HEK293 (cell line): ENCODE data around the gene NMNAT2.

ENCODE experiments used
- GLI2 ChIP-seq: fragments of 450-650 bp; formaldehyde crosslinking; IDR thresholded peaks from 2 replicates; pipeline ENCODE4; 2017; ENCODE audit warnings: missing biosample characterization, missing genetic modification characterization, low read depth, borderline replicate concordance
- MEIS1 ChIP-seq: sonication (generic); formaldehyde crosslinking; IDR thresholded peaks from 2 replicates; pipeline ENCODE4 v1.8.1; 2022; ENCODE audit warnings: missing genetic modification reagents, mild to moderate bottlenecking, borderline replicate concordance
- SP2 ChIP-seq: fragments of 450-650 bp; formaldehyde crosslinking; IDR thresholded peaks from 2 replicates; pipeline ENCODE4 v1.5.1; 2016; ENCODE audit warnings: missing biosample characterization, missing genetic modification characterization
- SP7 ChIP-seq: fragments of 450-650 bp; formaldehyde crosslinking; IDR thresholded peaks from 2 replicates; pipeline ENCODE4 v1.5.1; 2016; ENCODE audit warnings: missing biosample characterization, missing genetic modification characterization
- YY1 ChIP-seq: fragments of 450-650 bp; formaldehyde crosslinking; IDR thresholded peaks from 2 replicates; pipeline ENCODE4 v1.5.1; 2018; ENCODE audit warnings: missing biosample characterization, missing genetic modification characterization
- ZBTB21 ChIP-seq: fragments of 450-650 bp; formaldehyde crosslinking; IDR thresholded peaks from 2 replicates; pipeline ENCODE4 v1.5.1; 2017; ENCODE audit warnings: missing biosample characterization, missing genetic modification characterization
- ZFHX2 ChIP-seq: fragments of 450-650 bp; formaldehyde crosslinking; conservative IDR thresholded peaks from 2 replicates; pipeline ENCODE4 v1.5.1; 2016; ENCODE audit warnings: missing biosample characterization, missing genetic modification characterization
- ZNF133 ChIP-seq: fragments of 450-650 bp; formaldehyde crosslinking; IDR thresholded peaks from 2 replicates; pipeline ENCODE4 v1.5.1; 2016; ENCODE audit warnings: missing biosample characterization, missing genetic modification characterization
- ZNF138 ChIP-seq: fragments of 450-650 bp; formaldehyde crosslinking; IDR thresholded peaks from 2 replicates; pipeline ENCODE4 v1.5.1; 2016; ENCODE audit warnings: missing biosample characterization, missing genetic modification characterization, borderline replicate concordance
- ZNF16 ChIP-seq: fragments of 450-650 bp; formaldehyde crosslinking; IDR thresholded peaks from 2 replicates; pipeline ENCODE4 v1.5.1; 2016; ENCODE audit warnings: low read depth, missing biosample characterization, missing genetic modification characterization
- ZNF174 ChIP-seq: fragments of 450-650 bp; formaldehyde crosslinking; IDR thresholded peaks from 2 replicates; pipeline ENCODE4 v1.5.0; 2017; ENCODE audit warnings: missing biosample characterization, mild to moderate bottlenecking, missing genetic modification characterization
- ZNF221 ChIP-seq: fragments of 450-650 bp; formaldehyde crosslinking; IDR thresholded peaks from 2 replicates; pipeline ENCODE4 v1.5.1; 2017; ENCODE audit warnings: missing biosample characterization, missing genetic modification characterization, borderline replicate concordance
- ZNF23 ChIP-seq: fragments of 450-650 bp; formaldehyde crosslinking; IDR thresholded peaks from 2 replicates; pipeline ENCODE4 v1.5.1; 2016; ENCODE audit warnings: missing biosample characterization, missing genetic modification characterization, borderline replicate concordance
- ZNF266 ChIP-seq: fragments of 450-650 bp; formaldehyde crosslinking; IDR thresholded peaks from 2 replicates; pipeline ENCODE4 v1.5.1; 2016; ENCODE audit warnings: missing biosample characterization, missing genetic modification characterization, low read depth
- ZNF302 ChIP-seq: fragments of 450-650 bp; formaldehyde crosslinking; IDR thresholded peaks from 2 replicates; pipeline ENCODE4 v1.5.1; 2016; ENCODE audit warnings: missing biosample characterization, missing genetic modification characterization, low read depth
- ZNF335 ChIP-seq: fragments of 450-650 bp; formaldehyde crosslinking; conservative IDR thresholded peaks from 2 replicates; pipeline ENCODE4 v1.5.1; 2016; ENCODE audit warnings: missing biosample characterization, missing genetic modification characterization
- ZNF366 ChIP-seq: fragments of 450-650 bp; formaldehyde crosslinking; conservative IDR thresholded peaks from 2 replicates; pipeline ENCODE4 v1.5.1; 2016; ENCODE audit warnings: missing biosample characterization, missing genetic modification characterization
- ZNF416 ChIP-seq: fragments of 450-650 bp; formaldehyde crosslinking; IDR thresholded peaks from 2 replicates; pipeline ENCODE4 v1.5.1; 2016; ENCODE audit warnings: missing biosample characterization, missing genetic modification characterization
- ZNF473 ChIP-seq: fragments of 450-650 bp; formaldehyde crosslinking; IDR thresholded peaks from 2 replicates; pipeline ENCODE4 v1.5.1; 2017; ENCODE audit warnings: missing biosample characterization, missing genetic modification characterization
- ZNF501 ChIP-seq: fragments of 450-650 bp; formaldehyde crosslinking; IDR thresholded peaks from 2 replicates; pipeline ENCODE4 v1.5.1; 2016; ENCODE audit warnings: missing biosample characterization, missing genetic modification characterization
- ZNF548 ChIP-seq: fragments of 450-650 bp; formaldehyde crosslinking; IDR thresholded peaks from 2 replicates; pipeline ENCODE4 v1.5.1; 2016; ENCODE audit warnings: missing biosample characterization, missing genetic modification characterization
- ZNF776 ChIP-seq: fragments of 450-650 bp; formaldehyde crosslinking; IDR thresholded peaks from 2 replicates; pipeline ENCODE4 v1.5.0; 2017; ENCODE audit warnings: missing biosample characterization, missing genetic modification characterization, borderline replicate concordance
- ZNF785 ChIP-seq: fragments of 450-650 bp; formaldehyde crosslinking; IDR thresholded peaks from 2 replicates; pipeline ENCODE4 v1.5.1; 2016; ENCODE audit warnings: missing biosample characterization, missing genetic modification characterization
- ZNF837 ChIP-seq: fragments of 450-650 bp; formaldehyde crosslinking; IDR thresholded peaks from 2 replicates; pipeline ENCODE4 v1.5.1; 2016; ENCODE audit warnings: missing biosample characterization, missing genetic modification characterization
- TF ChIP-seq, protein P1 (sequence below): fragments of 450-650 bp; formaldehyde crosslinking; IDR thresholded peaks from 2 replicates; pipeline ENCODE4 v1.5.1; 2016; ENCODE audit warnings: missing biosample characterization, missing genetic modification characterization
- TF ChIP-seq, protein P2 (sequence below): fragments of 450-650 bp; formaldehyde crosslinking; IDR thresholded peaks from 2 replicates; pipeline ENCODE4 v1.5.0; 2017; ENCODE audit warnings: missing biosample characterization, missing genetic modification characterization, borderline replicate concordance
- TF ChIP-seq, protein P3 (sequence below): fragments of 450-650 bp; formaldehyde crosslinking; IDR thresholded peaks from 2 replicates; pipeline ENCODE4 v1.5.1; 2016; ENCODE audit warnings: missing biosample characterization, missing genetic modification characterization
- TF ChIP-seq, protein P4 (sequence below): fragments of 450-650 bp; formaldehyde crosslinking; IDR thresholded peaks from 2 replicates; pipeline ENCODE4 v1.5.1; 2016; ENCODE audit warnings: missing biosample characterization, missing genetic modification characterization
- TF ChIP-seq, protein P5 (sequence below): fragments of 450-650 bp; IDR thresholded peaks from 2 replicates; pipeline ENCODE4 v1.5.1; 2018; ENCODE audit warnings: missing biosample characterization, mild to moderate bottlenecking, missing genetic modification characterization

NMNAT2 gene

DNA sequence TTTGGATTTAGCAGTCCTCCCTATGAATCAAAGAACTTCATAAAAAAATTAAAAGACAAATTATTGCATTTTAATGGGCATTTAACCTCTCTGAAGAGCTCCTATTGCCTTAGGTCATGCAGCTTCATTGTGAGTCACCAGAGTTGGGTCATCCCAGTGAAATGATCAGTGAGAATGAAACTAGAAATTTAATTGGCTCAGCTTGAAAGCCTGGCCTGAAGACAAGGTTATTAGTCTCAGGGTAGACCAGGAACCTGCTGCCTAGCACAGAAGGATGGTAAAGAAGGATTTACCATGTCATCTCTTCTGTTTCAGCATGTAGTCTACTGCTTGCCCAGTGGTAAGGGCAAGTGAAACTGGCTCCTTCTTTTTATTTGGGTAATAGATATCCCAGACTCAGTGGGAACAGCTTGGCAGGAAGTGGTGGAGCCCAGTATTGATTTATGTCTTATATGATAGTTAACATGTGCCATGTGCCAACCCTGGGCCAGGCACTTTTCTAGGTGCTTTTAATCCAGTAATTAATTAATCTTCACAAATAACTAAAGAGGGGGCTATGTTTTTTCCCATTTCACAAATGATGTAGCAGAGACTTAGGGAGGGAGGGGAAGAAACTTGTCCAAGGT lies 208.5 kb downstream of the NMNAT2 start (continued):
- no peak for TF ChIP-seq ZNF837
- TF ChIP-seq, protein P1, sequence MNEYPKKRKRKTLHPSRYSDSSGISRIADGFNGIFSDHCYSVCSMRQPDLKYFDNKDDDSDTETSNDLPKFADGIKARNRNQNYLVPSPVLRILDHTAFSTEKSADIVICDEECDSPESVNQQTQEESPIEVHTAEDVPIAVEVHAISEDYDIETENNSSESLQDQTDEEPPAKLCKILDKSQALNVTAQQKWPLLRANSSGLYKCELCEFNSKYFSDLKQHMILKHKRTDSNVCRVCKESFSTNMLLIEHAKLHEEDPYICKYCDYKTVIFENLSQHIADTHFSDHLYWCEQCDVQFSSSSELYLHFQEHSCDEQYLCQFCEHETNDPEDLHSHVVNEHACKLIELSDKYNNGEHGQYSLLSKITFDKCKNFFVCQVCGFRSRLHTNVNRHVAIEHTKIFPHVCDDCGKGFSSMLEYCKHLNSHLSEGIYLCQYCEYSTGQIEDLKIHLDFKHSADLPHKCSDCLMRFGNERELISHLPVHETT, result 0 out of 2 replicates have a peak, but pooled peaks have one; percentile 16
- no peak for TF ChIP-seq ZFHX2 (tag by site-specific recombination)
- TF ChIP-seq ZNF23 (tag by site-specific recombination), result no peak
- TF ChIP-seq SP7 (tag by site-specific recombination), result peak; percentile 37
- TF ChIP-seq, protein P2, sequence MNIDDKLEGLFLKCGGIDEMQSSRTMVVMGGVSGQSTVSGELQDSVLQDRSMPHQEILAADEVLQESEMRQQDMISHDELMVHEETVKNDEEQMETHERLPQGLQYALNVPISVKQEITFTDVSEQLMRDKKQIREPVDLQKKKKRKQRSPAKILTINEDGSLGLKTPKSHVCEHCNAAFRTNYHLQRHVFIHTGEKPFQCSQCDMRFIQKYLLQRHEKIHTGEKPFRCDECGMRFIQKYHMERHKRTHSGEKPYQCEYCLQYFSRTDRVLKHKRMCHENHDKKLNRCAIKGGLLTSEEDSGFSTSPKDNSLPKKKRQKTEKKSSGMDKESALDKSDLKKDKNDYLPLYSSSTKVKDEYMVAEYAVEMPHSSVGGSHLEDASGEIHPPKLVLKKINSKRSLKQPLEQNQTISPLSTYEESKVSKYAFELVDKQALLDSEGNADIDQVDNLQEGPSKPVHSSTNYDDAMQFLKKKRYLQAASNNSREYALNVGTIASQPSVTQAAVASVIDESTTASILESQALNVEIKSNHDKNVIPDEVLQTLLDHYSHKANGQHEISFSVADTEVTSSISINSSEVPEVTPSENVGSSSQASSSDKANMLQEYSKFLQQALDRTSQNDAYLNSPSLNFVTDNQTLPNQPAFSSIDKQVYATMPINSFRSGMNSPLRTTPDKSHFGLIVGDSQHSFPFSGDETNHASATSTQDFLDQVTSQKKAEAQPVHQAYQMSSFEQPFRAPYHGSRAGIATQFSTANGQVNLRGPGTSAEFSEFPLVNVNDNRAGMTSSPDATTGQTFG (tag by site-specific recombination), result no peak
- TF ChIP-seq ZNF221 (tag by site-specific recombination), result no peak
- no peak for TF ChIP-seq ZNF416 (tag by site-specific recombination)
- peak; percentile 22; the same call in 1 of the 2 replicates for TF ChIP-seq SP2 (tag by site-specific recombination)
- no peak for TF ChIP-seq ZNF473 (tag by site-specific recombination)
- TF ChIP-seq ZNF335, result peak; percentile 31
- TF ChIP-seq ZBTB21 (tag by site-specific recombination), result 0 out of 2 replicates have a peak, but pooled peaks have one; percentile 20
- TF ChIP-seq ZNF133 (tag by site-specific recombination), result no peak
- no peak for TF ChIP-seq ZNF785 (tag by site-specific recombination)
- TF ChIP-seq, protein P3, sequence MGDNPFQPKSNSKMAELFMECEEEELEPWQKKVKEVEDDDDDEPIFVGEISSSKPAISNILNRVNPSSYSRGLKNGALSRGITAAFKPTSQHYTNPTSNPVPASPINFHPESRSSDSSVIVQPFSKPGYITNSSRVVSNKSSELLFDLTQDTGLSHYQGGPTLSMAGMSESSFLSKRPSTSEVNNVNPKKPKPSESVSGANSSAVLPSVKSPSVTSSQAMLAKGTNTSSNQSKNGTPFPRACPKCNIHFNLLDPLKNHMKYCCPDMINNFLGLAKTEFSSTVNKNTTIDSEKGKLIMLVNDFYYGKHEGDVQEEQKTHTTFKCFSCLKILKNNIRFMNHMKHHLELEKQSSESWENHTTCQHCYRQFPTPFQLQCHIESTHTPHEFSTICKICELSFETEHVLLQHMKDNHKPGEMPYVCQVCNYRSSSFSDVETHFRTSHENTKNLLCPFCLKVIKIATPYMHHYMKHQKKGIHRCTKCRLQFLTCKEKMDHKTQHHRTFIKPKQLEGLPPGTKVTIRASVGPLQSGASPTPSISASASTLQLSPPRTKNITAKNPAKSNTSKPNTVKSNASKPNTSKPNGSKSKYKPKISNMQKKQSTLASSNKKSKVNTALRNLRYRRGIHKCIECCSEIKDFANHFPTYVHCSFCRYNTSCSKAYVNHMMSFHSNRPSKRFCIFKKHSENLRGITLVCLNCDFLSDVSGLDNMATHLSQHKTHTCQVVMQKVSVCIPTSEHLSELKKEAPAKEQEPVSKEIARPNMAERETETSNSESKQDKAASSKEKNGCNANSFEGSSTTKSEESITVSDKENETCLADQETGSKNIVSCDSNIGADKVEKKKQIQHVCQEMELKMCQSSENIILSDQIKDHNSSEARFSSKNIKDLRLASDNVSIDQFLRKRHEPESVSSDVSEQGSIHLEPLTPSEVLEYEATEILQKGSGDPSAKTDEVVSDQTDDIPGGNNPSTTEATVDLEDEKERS (tag by site-specific recombination), result no peak
- TF ChIP-seq GLI2 (tag by site-specific recombination), result no peak
- TF ChIP-seq ZNF548, result no peak
- TF ChIP-seq YY1 (tag by site-specific recombination), result no peak
- TF ChIP-seq, protein P4, sequence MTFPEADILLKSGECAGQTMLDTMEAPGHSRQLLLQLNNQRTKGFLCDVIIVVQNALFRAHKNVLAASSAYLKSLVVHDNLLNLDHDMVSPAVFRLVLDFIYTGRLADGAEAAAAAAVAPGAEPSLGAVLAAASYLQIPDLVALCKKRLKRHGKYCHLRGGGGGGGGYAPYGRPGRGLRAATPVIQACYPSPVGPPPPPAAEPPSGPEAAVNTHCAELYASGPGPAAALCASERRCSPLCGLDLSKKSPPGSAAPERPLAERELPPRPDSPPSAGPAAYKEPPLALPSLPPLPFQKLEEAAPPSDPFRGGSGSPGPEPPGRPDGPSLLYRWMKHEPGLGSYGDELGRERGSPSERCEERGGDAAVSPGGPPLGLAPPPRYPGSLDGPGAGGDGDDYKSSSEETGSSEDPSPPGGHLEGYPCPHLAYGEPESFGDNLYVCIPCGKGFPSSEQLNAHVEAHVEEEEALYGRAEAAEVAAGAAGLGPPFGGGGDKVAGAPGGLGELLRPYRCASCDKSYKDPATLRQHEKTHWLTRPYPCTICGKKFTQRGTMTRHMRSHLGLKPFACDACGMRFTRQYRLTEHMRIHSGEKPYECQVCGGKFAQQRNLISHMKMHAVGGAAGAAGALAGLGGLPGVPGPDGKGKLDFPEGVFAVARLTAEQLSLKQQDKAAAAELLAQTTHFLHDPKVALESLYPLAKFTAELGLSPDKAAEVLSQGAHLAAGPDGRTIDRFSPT (tag by site-specific recombination), result peak; percentile 38
- no peak for TF ChIP-seq ZNF266 (tag by site-specific recombination)
- TF ChIP-seq ZNF16 (tag by site-specific recombination), result no peak
- TF ChIP-seq ZNF302, result no peak
- TF ChIP-seq ZNF501, result no peak
- no peak for TF ChIP-seq ZNF138 (tag by site-specific recombination)
- no peak for TF ChIP-seq MEIS1 (CRISPR knock-in tag)
- TF ChIP-seq, protein P5, sequence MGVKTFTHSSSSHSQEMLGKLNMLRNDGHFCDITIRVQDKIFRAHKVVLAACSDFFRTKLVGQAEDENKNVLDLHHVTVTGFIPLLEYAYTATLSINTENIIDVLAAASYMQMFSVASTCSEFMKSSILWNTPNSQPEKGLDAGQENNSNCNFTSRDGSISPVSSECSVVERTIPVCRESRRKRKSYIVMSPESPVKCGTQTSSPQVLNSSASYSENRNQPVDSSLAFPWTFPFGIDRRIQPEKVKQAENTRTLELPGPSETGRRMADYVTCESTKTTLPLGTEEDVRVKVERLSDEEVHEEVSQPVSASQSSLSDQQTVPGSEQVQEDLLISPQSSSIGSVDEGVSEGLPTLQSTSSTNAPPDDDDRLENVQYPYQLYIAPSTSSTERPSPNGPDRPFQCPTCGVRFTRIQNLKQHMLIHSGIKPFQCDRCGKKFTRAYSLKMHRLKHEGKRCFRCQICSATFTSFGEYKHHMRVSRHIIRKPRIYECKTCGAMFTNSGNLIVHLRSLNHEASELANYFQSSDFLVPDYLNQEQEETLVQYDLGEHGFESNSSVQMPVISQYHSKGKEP (tag by site-specific recombination), result no peak
- TF ChIP-seq ZNF174 (tag by site-specific recombination), result no peak
- TF ChIP-seq ZNF776, result no peak
- TF ChIP-seq ZNF366 (tag by site-specific recombination), result peak; percentile 82
